ENCODE measurements around the gene WWOX.

The WWOX gene

DNA sequence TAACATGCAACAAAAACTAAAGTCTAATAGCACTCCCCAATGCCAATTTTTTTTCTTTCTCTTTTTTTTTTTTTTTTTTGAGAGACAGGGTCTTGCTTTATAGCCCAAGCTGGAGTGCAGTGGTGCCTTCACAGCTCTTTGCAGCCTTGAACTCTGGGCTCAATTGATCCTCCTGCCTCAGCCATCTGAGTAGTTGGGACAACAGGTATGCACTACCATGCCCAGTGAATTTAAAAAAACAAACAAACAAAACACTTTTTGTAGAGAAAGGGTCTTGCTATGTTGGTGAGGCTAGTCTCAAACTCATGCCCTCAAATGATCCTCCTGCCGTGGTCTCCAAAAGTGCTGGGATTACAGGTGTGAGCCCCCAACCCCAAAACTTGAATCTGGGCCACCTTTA lies 632.3 kb downstream of the WWOX start:
- Histone ChIP-seq H3K36me3 (ENCODE audit: insufficient read depth, low read length) (no peaks in the 10 kb centered on the region), H3K4me1 (ENCODE audit: insufficient read depth, low read length) (no peaks in the 10 kb centered on the region), H2AFZ (ENCODE audit: low read depth, low read length) (no peak overlapping the region), H3K27me3 (ENCODE audit: insufficient read depth, low read length) (no peaks in the 10 kb centered on the region), H3K9me3 (ENCODE audit: low read length) (no peaks in the 10 kb centered on the region), H3K4me3 (ENCODE audit: low read length) (no peak overlapping the region)

DNA sequence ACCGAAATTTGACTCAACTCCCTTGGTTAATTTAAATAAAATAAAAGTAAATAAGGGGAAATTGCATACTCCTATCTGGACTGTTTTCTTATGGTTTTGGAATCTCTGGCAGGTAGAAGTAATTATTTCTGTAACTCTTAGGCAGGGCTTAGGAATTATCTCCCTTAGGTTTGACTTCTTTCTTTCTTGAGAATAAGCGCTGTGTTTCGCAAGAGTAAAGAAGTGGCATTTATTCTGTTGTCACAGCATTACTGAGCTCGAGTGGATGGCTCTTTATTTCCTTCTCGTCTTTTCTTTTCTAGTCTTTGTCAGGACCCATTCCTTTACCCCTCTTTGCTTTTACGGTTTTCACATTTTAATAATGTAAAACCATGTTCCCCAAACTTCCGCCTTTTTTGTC lies 633.2 kb downstream of the WWOX start:
- no peaks in the 10 kb centered on the region for H3K9me3 ChIP-seq (ENCODE audit: low read length)

DNA sequence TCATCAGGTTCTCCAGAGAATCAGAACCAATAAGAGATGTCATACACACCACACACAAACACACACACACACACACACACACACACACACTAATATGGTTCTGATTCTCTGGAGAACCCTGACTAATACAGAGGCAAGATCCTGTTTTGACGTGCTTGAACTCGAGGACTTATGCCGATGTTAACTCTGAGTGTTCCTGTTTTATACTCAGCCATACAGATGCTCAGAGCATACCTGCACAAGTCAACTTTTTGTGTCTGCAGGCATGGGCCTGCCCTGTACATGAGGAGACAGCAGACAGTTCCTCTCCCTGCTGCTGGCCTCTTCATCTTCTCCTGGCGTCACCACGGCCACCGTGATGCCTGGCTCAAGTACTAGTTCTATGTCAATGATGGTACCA lies 635.9 kb downstream of the WWOX start:
- H2AFZ ChIP-seq (ENCODE audit: low read depth, low read length), result no peak overlapping the region
- H3K9me3 ChIP-seq (ENCODE audit: low read length), result no peaks in the 10 kb centered on the region
- no peaks in the 10 kb centered on the region for H3K4me1 ChIP-seq (ENCODE audit: insufficient read depth, low read length)
- H3K36me3 ChIP-seq (ENCODE audit: insufficient read depth, low read length), result no peaks in the 10 kb centered on the region
- no peaks in the 10 kb centered on the region for H3K27me3 ChIP-seq (ENCODE audit: insufficient read depth, low read length)
- H3K4me3 ChIP-seq (ENCODE audit: low read length), result no peak overlapping the region

More for the DNA sequence above, 633.2 kb downstream of the WWOX start:
- no peaks in the 10 kb centered on the region for H3K27me3 ChIP-seq (ENCODE audit: insufficient read depth, low read length)
- H3K4me1 ChIP-seq (ENCODE audit: insufficient read depth, low read length), result no peaks in the 10 kb centered on the region
- no peaks in the 10 kb centered on the region for H3K36me3 ChIP-seq (ENCODE audit: insufficient read depth, low read length)
- no peak overlapping the region for H2AFZ ChIP-seq (ENCODE audit: low read depth, low read length)
- H3K4me3 ChIP-seq (ENCODE audit: low read length), result no peak overlapping the region

GRCh38 chr16:78737630-78738029 lies 638.2 kb downstream of the WWOX start:
- H3K36me3 ChIP-seq (ENCODE audit: insufficient read depth, low read length), result no peaks in the 10 kb centered on the region
- H2AFZ ChIP-seq (ENCODE audit: low read depth, low read length), result no peak overlapping the region
- no peaks in the 10 kb centered on the region for H3K4me1 ChIP-seq (ENCODE audit: insufficient read depth, low read length)
- no peak overlapping the region for H3K4me3 ChIP-seq (ENCODE audit: low read length)
- H3K27me3 ChIP-seq (ENCODE audit: insufficient read depth, low read length), result no peaks in the 10 kb centered on the region
- H3K9me3 ChIP-seq (ENCODE audit: low read length), result no peaks in the 10 kb centered on the region

DNA sequence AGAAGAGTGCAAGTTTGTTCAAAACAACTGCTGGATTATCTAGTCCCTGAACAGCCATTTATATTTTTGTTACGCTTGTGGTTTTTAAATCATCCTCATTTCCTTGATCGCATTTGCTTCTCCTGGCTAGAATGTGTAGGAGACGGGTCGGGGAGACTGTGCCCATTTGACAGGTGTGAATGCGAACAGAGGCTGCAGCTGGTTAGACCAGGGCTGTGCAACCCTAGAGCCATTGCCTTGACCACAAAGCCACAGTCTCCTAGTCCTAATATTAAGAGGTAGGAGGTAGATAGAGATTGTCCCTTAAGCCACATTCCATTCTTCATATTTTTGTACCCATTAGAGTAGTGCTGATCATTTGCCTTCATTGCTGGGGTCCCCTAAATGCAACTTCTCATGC lies 639.1 kb downstream of the WWOX start:
- Histone ChIP-seq H2AFZ (ENCODE audit: low read depth, low read length) (no peak overlapping the region), H3K36me3 (ENCODE audit: insufficient read depth, low read length) (no peaks in the 10 kb centered on the region), H3K4me3 (ENCODE audit: low read length) (no peak overlapping the region), H3K27me3 (ENCODE audit: insufficient read depth, low read length) (no peaks in the 10 kb centered on the region), H3K9me3 (ENCODE audit: low read length) (no peaks in the 10 kb centered on the region), H3K4me1 (ENCODE audit: insufficient read depth, low read length) (no peaks in the 10 kb centered on the region)

DNA sequence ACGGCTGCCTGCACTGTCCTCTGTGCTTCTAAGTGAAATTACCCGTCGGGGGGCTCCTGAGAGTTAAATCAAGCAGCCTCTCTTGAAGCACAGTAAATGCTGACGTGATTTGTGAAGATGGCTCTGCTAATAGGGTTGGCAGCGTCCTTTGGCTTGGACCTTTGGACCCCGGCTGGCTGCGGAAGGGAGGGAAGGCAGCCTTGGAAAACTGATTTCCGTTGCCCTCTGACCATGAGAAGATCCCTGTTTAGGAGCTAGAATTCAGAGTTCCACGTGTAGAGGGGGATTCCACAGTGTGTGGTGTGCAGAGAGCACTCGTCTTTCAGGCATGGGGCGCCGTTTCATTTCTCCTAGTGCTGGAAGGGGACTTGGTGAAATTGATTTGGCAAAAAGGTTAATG lies 640.8 kb downstream of the WWOX start:
- H2AFZ ChIP-seq (ENCODE audit: low read depth, low read length), result no peak overlapping the region
- H3K36me3 ChIP-seq (ENCODE audit: insufficient read depth, low read length), result no peaks in the 10 kb centered on the region
- no peak overlapping the region for H3K4me3 ChIP-seq (ENCODE audit: low read length)
- H3K27me3 ChIP-seq (ENCODE audit: insufficient read depth, low read length), result no peaks in the 10 kb centered on the region
- peaks cover 6% of the 10 kb centered on the region for H3K4me1 ChIP-seq (ENCODE audit: insufficient read depth, low read length)
- no peaks in the 10 kb centered on the region for H3K9me3 ChIP-seq (ENCODE audit: low read length)

DNA sequence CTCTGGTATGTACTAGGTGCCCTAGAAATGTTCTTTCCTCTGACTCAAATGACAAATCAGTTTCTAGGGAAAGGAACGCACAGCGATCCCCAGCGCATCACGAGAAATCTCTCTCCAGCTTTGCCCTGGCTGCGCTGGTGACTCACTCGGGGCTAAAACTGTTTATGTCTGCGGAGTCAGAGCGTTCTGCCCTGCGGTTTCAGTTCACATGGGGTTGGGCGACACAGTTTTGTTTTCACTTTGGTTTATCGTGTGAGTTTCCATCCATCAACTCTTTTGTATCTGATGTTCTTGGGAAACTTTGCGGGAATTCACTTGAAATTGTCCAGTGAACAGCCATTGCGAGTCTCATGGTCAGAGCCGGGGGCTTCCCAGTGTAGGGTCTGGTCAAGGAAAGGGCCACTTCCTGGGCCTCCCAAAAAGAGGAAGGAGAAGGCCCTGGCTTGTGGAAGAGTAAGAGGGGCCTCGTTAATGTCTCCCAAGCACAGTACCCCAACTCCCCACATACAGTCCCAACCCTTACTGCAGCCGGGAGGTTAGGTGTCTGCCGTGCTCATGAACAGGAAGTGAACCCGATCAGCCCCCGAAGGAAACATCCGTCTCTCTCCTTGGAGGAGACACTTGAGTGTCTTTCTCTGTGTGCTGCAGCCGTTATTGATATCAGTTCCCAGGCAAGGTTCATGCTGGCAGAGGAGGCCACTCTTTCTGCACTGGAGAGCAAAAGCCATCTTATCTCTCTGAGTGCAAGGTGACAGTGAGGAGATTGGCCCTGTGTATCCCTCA lies 643.2 kb downstream of the WWOX start:
- H3K27me3 ChIP-seq (ENCODE audit: insufficient read depth, low read length), result no peaks in the 10 kb centered on the region
- no peak overlapping the region for H2AFZ ChIP-seq (ENCODE audit: low read depth, low read length)
- H3K4me3 ChIP-seq (ENCODE audit: low read length), result no peak overlapping the region
- H3K4me1 ChIP-seq (ENCODE audit: insufficient read depth, low read length), result peaks cover 10% of the 10 kb centered on the region
- H3K9me3 ChIP-seq (ENCODE audit: low read length), result no peaks in the 10 kb centered on the region
- no peaks in the 10 kb centered on the region for H3K36me3 ChIP-seq (ENCODE audit: insufficient read depth, low read length)

- Histone ChIP-seq H3K36me3 (ENCODE audit: insufficient read depth, low read length) (no peaks in the 10 kb centered on the region), H2AFZ (ENCODE audit: low read depth, low read length) (no peak overlapping the region), H3K4me1 (ENCODE audit: insufficient read depth, low read length) (peaks cover 10% of the 10 kb centered on the region), H3K9me3 (ENCODE audit: low read length) (no peaks in the 10 kb centered on the region), H3K27me3 (ENCODE audit: insufficient read depth, low read length) (no peaks in the 10 kb centered on the region), H3K4me3 (ENCODE audit: low read length) (no peak overlapping the region)
Measured at GRCh38 chr16:78743556-78743955, 644.1 kb downstream of the WWOX start.

- no peaks in the 10 kb centered on the region for H3K27me3 ChIP-seq (ENCODE audit: insufficient read depth, low read length)
- no peak overlapping the region for H2AFZ ChIP-seq (ENCODE audit: low read depth, low read length)
- no peaks in the 10 kb centered on the region for H3K36me3 ChIP-seq (ENCODE audit: insufficient read depth, low read length)
Measured at GRCh38 chr16:78744099-78744498, 644.6 kb downstream of the WWOX start.

GRCh38 chr16:78744796-78745107 lies 645.3 kb downstream of the WWOX start:
- no peaks in the 10 kb centered on the region for H3K27me3 ChIP-seq (ENCODE audit: insufficient read depth, low read length)
- H2AFZ ChIP-seq (ENCODE audit: low read depth, low read length), result no peak overlapping the region
- no peaks in the 10 kb centered on the region for H3K36me3 ChIP-seq (ENCODE audit: insufficient read depth, low read length)
- no peaks in the 10 kb centered on the region for H3K9me3 ChIP-seq (ENCODE audit: low read length)
- no peak overlapping the region for H3K4me3 ChIP-seq (ENCODE audit: low read length)
- peaks cover 10% of the 10 kb centered on the region for H3K4me1 ChIP-seq (ENCODE audit: insufficient read depth, low read length)

More at GRCh38 chr16:78744099-78744498, 644.6 kb downstream of the WWOX start:
- Histone ChIP-seq H3K9me3 (ENCODE audit: low read length) (no peaks in the 10 kb centered on the region), H3K4me1 (ENCODE audit: insufficient read depth, low read length) (peaks cover 10% of the 10 kb centered on the region), H3K4me3 (ENCODE audit: low read length) (no peak overlapping the region)

DNA sequence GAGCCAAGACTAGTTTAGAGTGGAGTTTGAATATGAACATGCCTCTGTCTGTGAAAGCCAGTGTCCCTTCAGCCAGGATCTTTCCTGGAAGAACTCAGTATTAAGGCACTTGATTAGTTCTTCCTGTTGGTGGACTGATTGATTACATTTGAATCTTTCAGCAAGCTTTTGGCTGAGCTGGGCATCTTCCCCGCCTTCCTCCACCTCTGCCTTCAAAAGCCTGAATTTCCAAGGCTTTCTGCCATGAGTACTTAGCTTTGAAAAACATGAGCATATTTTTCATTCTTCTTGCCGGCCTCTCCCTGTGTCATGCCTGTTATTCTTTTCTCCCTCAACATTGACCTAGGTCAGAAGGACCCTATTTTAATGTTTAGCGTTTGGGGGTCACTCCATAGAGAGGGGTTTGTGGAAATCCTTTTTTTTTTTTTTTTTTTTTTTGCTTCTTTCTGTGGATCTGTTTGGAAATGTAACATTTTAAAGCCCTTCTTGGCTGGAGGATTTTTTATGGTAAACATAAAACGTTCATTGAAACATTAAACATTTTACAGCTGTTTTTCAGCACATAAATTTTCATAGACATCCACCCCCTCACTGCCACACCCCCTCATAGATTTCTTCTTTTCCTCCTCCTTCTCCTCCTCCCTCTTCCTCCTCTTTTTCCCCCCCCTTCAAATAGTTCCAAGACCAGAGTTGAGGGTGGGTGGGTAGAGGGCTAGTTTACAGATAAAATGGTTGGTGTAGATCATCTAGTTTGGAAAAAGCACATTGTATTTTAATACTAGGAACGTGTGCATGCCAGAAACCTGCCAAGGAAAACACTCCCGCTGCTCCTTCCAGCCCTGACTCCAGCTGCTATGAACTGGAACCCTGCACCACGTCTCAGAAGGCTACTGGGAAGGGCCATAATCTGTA lies 645.9 kb downstream of the WWOX start:
- H3K4me1 ChIP-seq (ENCODE audit: insufficient read depth, low read length), result peaks cover 10% of the 10 kb centered on the region

DNA sequence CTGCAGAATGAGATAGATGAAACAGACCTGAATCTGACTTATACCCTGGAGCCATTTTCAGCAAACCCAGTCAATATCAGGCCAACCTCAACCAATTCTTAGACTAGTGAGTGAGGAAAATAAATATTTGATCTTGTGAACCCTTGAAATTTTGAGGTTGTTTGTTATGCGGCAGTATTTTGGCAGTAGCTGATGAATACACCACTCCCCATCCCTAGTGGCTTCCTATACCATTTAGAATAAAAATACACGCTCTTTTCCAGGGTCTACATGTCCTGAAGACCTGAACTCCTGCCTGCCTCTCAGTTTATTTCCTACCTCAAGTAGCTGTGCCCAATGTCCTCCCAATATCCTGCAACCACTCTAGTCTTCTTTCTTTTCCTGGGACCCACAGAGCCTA lies 647.3 kb downstream of the WWOX start:
- no peaks in the 10 kb centered on the region for H3K36me3 ChIP-seq (ENCODE audit: insufficient read depth, low read length)
- H3K4me1 ChIP-seq (ENCODE audit: insufficient read depth, low read length), result peaks cover 10% of the 10 kb centered on the region
- H3K9me3 ChIP-seq (ENCODE audit: low read length), result no peaks in the 10 kb centered on the region
- H3K4me3 ChIP-seq (ENCODE audit: low read length), result no peak overlapping the region
- H2AFZ ChIP-seq (ENCODE audit: low read depth, low read length), result no peak overlapping the region
- no peaks in the 10 kb centered on the region for H3K27me3 ChIP-seq (ENCODE audit: insufficient read depth, low read length)

More for the DNA sequence above, 645.9 kb downstream of the WWOX start:
- H2AFZ ChIP-seq (ENCODE audit: low read depth, low read length), result no peak overlapping the region
- H3K27me3 ChIP-seq (ENCODE audit: insufficient read depth, low read length), result no peaks in the 10 kb centered on the region
- H3K36me3 ChIP-seq (ENCODE audit: insufficient read depth, low read length), result no peaks in the 10 kb centered on the region
- no peaks in the 10 kb centered on the region for H3K9me3 ChIP-seq (ENCODE audit: low read length)
- no peak overlapping the region for H3K4me3 ChIP-seq (ENCODE audit: low read length)

GRCh38 chr16:78748220-78748929 lies 648.9 kb downstream of the WWOX start:
- H3K36me3 ChIP-seq (ENCODE audit: insufficient read depth, low read length), result no peaks in the 10 kb centered on the region
- H2AFZ ChIP-seq (ENCODE audit: low read depth, low read length), result no peak overlapping the region
- H3K27me3 ChIP-seq (ENCODE audit: insufficient read depth, low read length), result no peaks in the 10 kb centered on the region
- H3K9me3 ChIP-seq (ENCODE audit: low read length), result no peaks in the 10 kb centered on the region
- no peak overlapping the region for H3K4me3 ChIP-seq (ENCODE audit: low read length)
- H3K4me1 ChIP-seq (ENCODE audit: insufficient read depth, low read length), result peaks cover 10% of the 10 kb centered on the region
